Vagina (tissue), 2 donors: Measurements from ENCODE around the gene TRIM6. TPM values are rescaled to one million over a fixed set of nuclear protein-coding genes. Genes with fewer than 3 reads are reported as not detected.
"Not testable (repeated sequence)": the region's sequence is repeated elsewhere in the genome, so short reads cannot be mapped to it uniquely, and the experiment has no call there.

ENCODE experiments used
- DNase-seq, 2 donors: peaks; one replicate each; pipeline ENCODE4 v3.0.0-alpha.2; 2017; ENCODE audit errors: extremely low spot score in 2 of 2
- H3K27ac ChIP-seq: fragments of 200-600 bp; sonication (generic); one replicate; pipeline ENCODE4 v1.5.1; 2019
- H3K27me3 ChIP-seq: fragments of 200-600 bp; sonication (generic); one replicate; pipeline ENCODE4 v1.5.1; 2019
- H3K36me3 ChIP-seq, 2 donors: fragments of 200-600 bp; sonication (generic); one replicate each; pipeline ENCODE4 v1.5.1; 2017 to 2019
- H3K4me1 ChIP-seq: fragments of 200-600 bp; sonication (generic); one replicate; pipeline ENCODE4 v1.5.1; 2019
- H3K4me3 ChIP-seq, 2 donors: fragments of 200-600 bp; sonication (generic); 1 replicate in 1 of 2; 2 replicates in 1 of 2; pipeline ENCODE4 v1.5.1; 2016 to 2019
- H3K9me3 ChIP-seq: fragments of 200-600 bp; sonication (generic); one replicate; pipeline ENCODE4 v1.5.1; 2019
- CTCF ChIP-seq, 3 experiments: fragments of 450-650 bp in 2 of 3; fragments of 200-600 bp in 1 of 3; sonication (generic) in 1 of 3; IDR thresholded peaks; one replicate each; pipeline ENCODE4 v1.5.1; 2017 to 2019; ENCODE audit warnings: antibody characterized with exemption in 3 of 3, mild to moderate bottlenecking in 2 of 3, moderate library complexity in 2 of 3
- POLR2A ChIP-seq, 2 donors: fragments of 450-650 bp; IDR thresholded peaks; one replicate each; pipeline ENCODE4 v1.6.1; 2017; ENCODE audit warnings: antibody characterized with exemption in 2 of 2, mild to moderate bottlenecking in 2 of 2, moderate library complexity in 2 of 2
- POLR2AphosphoS5 ChIP-seq, 2 donors: sonication (generic); formaldehyde crosslinking; IDR thresholded peaks; one replicate each; pipeline ENCODE4 v1.9.0; 2017; ENCODE audit warnings: antibody characterized with exemption in 2 of 2, mild to moderate bottlenecking in 2 of 2, low read depth in 1 of 2; ENCODE audit not compliant: insufficient read depth in 1 of 2
- intact Hi-C: fragments of 100-400 bp; cut with DNase I; formaldehyde crosslinking; loops from one replicate; pipeline ENCODE4 v1.15.1; 2023
- total RNA-seq: library from RNA; depleted of rRNA; stranded (reverse); fragments of >200 nt; gene quantifications from one replicate; pipeline ENCODE4 v1.2.3, GENCODE V29; 2016

TRIM6 gene
- total RNA-seq, 1 donor from 2014 or later = 3.9 TPM

- Histone ChIP-seq H3K27ac (no peak overlapping the region), H3K4me1 (no peaks in the 10 kb centered on the region), H3K27me3 (no peaks in the 10 kb centered on the region), H3K36me3 (no peaks in the 10 kb centered on the region), H3K4me3 (no peak overlapping the region), H3K9me3 (no peaks in the 10 kb centered on the region)
- no peak for TF ChIP-seq CTCF (IDR thresholded peaks at IDR 0.05)
- TF ChIP-seq POLR2AphosphoS5 (IDR thresholded peaks at IDR 0.05; ENCODE audit: insufficient read depth in 1 of 2, low read depth in 1 of 2) = no peak
- no peak for TF ChIP-seq POLR2A (IDR thresholded peaks at IDR 0.05)
- intact Hi-C loops = no loop called here
- DNase-seq = no peak
These were observed 4.8 kb upstream of the TRIM6 start for GRCh38 chr11:5591613-5592012.

GRCh38 chr11:5592615-5593014 is 3.8 kb upstream of the TRIM6 start:
- H3K9me3 ChIP-seq = no peaks in the 10 kb centered on the region
- H3K36me3 ChIP-seq = no peaks in the 10 kb centered on the region
- intact Hi-C loops = no loop called here
- no peak overlapping the region for H3K4me3 ChIP-seq
- DNase-seq = no peak
- no peaks in the 10 kb centered on the region for H3K27me3 ChIP-seq
- no peak for TF ChIP-seq CTCF (IDR thresholded peaks at IDR 0.05)
- no peak for TF ChIP-seq POLR2A (IDR thresholded peaks at IDR 0.05)
- no peak for TF ChIP-seq POLR2AphosphoS5 (IDR thresholded peaks at IDR 0.05; ENCODE audit: insufficient read depth in 1 of 2, low read depth in 1 of 2)
- H3K4me1 ChIP-seq = peaks cover 4% of the 10 kb centered on the region
- H3K27ac ChIP-seq = no peak overlapping the region

GRCh38 chr11:5593146-5593545 is 3.3 kb upstream of the TRIM6 start:
- no peaks in the 10 kb centered on the region for H3K36me3 ChIP-seq
- H3K27me3 ChIP-seq = no peaks in the 10 kb centered on the region
- intact Hi-C loops = no loop called here
- DNase-seq = no peak
- no peak overlapping the region for H3K27ac ChIP-seq
- no peak for TF ChIP-seq POLR2AphosphoS5 (IDR thresholded peaks at IDR 0.05; ENCODE audit: insufficient read depth in 1 of 2, low read depth in 1 of 2)
- no peak for TF ChIP-seq CTCF (IDR thresholded peaks at IDR 0.05)
- TF ChIP-seq POLR2A (IDR thresholded peaks at IDR 0.05) = no peak
- peaks cover 10% of the 10 kb centered on the region for H3K4me1 ChIP-seq
- H3K4me3 ChIP-seq = no peak overlapping the region
- no peaks in the 10 kb centered on the region for H3K9me3 ChIP-seq

- intact Hi-C loops = no loop called here
- no peaks in the 10 kb centered on the region for H3K36me3 ChIP-seq
- DNase-seq = no peak
- H3K4me3 ChIP-seq = no peak overlapping the region
- H3K27ac ChIP-seq = no peak overlapping the region
- TF ChIP-seq POLR2AphosphoS5 (IDR thresholded peaks at IDR 0.05; ENCODE audit: insufficient read depth in 1 of 2, low read depth in 1 of 2) (no peak), CTCF (IDR thresholded peaks at IDR 0.05) (no peak), POLR2A (IDR thresholded peaks at IDR 0.05) (no peak)
- peaks cover 28% of the 10 kb centered on the region for H3K4me1 ChIP-seq
- H3K27me3 ChIP-seq = no peaks in the 10 kb centered on the region
- H3K9me3 ChIP-seq = no peaks in the 10 kb centered on the region
These were observed 1.5 kb downstream of the TRIM6 start for GRCh38 chr11:5597953-5598352.

GRCh38 chr11:5600374-5600851 is 4.0 kb downstream of the TRIM6 start:
- no peak for DNase-seq
- no peak overlapping the region for H3K4me3 ChIP-seq
- intact Hi-C loops = no loop called here
- H3K36me3 ChIP-seq = no peaks in the 10 kb centered on the region
- TF ChIP-seq POLR2A (IDR thresholded peaks at IDR 0.05) = no peak
- TF ChIP-seq POLR2AphosphoS5 (IDR thresholded peaks at IDR 0.05; ENCODE audit: insufficient read depth in 1 of 2, low read depth in 1 of 2) = no peak
- TF ChIP-seq CTCF (IDR thresholded peaks at IDR 0.05) = peak in 2 of 3 experiments; percentile 43
- H3K27me3 ChIP-seq = no peaks in the 10 kb centered on the region
- no peaks in the 10 kb centered on the region for H3K9me3 ChIP-seq
- H3K27ac ChIP-seq = peak overlapping the region; percentile 65
- peaks cover 28% of the 10 kb centered on the region for H3K4me1 ChIP-seq

- H3K27ac ChIP-seq, H3K27me3 ChIP-seq, DNase-seq, H3K36me3 ChIP-seq, H3K9me3 ChIP-seq, intact Hi-C loops, H3K4me3 ChIP-seq: not testable (repeated sequence)
- H3K4me1 ChIP-seq = peaks cover 21% of the 10 kb centered on the region
These were observed 6.4 kb downstream of the TRIM6 start for GRCh38 chr11:5602791-5603190.
